ENCODE measurements around the gene PPP1R36. TPM values are rescaled to one million over a fixed set of nuclear protein-coding genes. Genes with fewer than 3 reads are reported as not detected.

Gene PPP1R36
- total and polyA plus RNA-seq, 2 donors (not counting 3 experiments of a cell fraction or from before 2014, with no cell fraction given): 0.28 to 0.60 TPM

DNA sequence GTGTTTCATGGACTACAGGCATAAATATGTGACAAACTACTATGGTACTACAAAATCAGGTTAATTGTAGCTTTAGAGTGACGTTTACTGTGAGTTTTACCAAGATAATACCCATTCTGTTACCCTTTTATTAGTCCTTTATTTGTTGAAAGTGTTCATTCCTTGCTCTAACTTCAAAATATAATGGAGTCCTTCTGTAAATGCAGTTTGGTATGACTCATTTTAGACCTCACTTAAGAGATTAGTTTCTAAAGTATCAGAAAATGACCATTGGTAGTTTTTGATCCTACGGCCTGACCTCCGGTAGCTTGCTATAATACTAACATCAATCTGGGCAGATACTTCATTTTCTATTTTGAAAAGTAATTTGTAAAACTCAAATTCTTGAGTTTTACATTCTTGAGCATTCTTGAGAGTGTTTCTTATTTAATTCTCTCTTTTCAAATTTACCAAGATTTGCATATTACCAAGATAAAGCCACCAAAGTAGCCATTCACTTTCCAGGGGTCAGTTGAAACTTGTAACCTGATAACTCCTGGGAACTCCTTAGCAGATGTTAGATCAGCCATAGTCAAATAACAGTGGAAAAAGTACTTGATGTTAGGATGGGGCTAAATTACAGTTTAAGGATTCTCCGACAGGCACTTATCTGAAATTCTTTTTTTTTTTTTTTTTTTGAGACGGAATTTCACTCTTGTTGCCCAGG lies 5.0 kb upstream of the PPP1R36 start:
- Histone ChIP-seq H3K27ac (ENCODE audit: insufficient read depth, low read depth, low read length) (no peak overlapping the region), H3K4me2 (ENCODE audit: insufficient read depth, low read length) (no peak overlapping the region), H3K36me3 (ENCODE audit: control insufficient read depth in 2 of 2, extremely low read depth in 1 of 2, insufficient read depth in 2 of 2, low read length in 2 of 2) (no peaks in the 10 kb centered on the region), H3K4me3 (replicated peaks in 1 of 3; ENCODE audit: insufficient read depth in 1 of 3, low read depth in 1 of 3, low read length in 3 of 3) (no peak overlapping the region), H3K9me1 (replicated peaks; ENCODE audit: control insufficient read depth, extremely low read depth, insufficient read depth, low read length) (no peaks in the 10 kb centered on the region), H3K9me3 (replicated peaks; ENCODE audit: control insufficient read depth, insufficient read depth, low read length) (no peaks in the 10 kb centered on the region), H3K79me2 (ENCODE audit: control insufficient read depth, insufficient read depth, low read length) (no peaks in the 10 kb centered on the region), H4K20me1 (replicated peaks; ENCODE audit: control insufficient read depth, extremely low read depth, insufficient read depth, low read length) (no peaks in the 10 kb centered on the region), H2AFZ (ENCODE audit: low read depth, low read length) (no peak overlapping the region), H3K27me3 (ENCODE audit: control insufficient read depth in 2 of 2, insufficient read depth in 2 of 2, low read length in 2 of 2) (peaks cover 29 to 32% of the 10 kb centered on the region in 2 experiments), H3K9ac (replicated peaks; ENCODE audit: extremely low read depth, insufficient read depth, low read length) (no peak overlapping the region), H3K4me1 (ENCODE audit: control insufficient read depth, extremely low read depth, insufficient read depth, low read length) (peaks cover 26% of the 10 kb centered on the region)
- no peak for TF ChIP-seq POLR2A (IDR thresholded peaks at IDR 0.05; ENCODE audit: low read depth, low read length)
- no peak for TF ChIP-seq POLR2AphosphoS5 (IDR thresholded peaks at IDR 0.05; ENCODE audit: insufficient read depth, low read depth, low read length)
- TF ChIP-seq, protein P1, sequence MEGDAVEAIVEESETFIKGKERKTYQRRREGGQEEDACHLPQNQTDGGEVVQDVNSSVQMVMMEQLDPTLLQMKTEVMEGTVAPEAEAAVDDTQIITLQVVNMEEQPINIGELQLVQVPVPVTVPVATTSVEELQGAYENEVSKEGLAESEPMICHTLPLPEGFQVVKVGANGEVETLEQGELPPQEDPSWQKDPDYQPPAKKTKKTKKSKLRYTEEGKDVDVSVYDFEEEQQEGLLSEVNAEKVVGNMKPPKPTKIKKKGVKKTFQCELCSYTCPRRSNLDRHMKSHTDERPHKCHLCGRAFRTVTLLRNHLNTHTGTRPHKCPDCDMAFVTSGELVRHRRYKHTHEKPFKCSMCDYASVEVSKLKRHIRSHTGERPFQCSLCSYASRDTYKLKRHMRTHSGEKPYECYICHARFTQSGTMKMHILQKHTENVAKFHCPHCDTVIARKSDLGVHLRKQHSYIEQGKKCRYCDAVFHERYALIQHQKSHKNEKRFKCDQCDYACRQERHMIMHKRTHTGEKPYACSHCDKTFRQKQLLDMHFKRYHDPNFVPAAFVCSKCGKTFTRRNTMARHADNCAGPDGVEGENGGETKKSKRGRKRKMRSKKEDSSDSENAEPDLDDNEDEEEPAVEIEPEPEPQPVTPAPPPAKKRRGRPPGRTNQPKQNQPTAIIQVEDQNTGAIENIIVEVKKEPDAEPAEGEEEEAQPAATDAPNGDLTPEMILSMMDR (IDR thresholded peaks at IDR 0.05; ENCODE audit: extremely low read depth in 1 of 2, insufficient read depth in 1 of 2, low read depth in 1 of 2, low read length in 2 of 2): no peak
- TF ChIP-seq EZH2 (IDR thresholded peaks at IDR 0.05; ENCODE audit: borderline replicate concordance, low read depth, low read length, severe bottlenecking): no peak
- TF ChIP-seq FOS (IDR thresholded peaks at IDR 0.05; ENCODE audit: borderline replicate concordance, insufficient read depth, low read length): no peak
- no peak for TF ChIP-seq JUN (IDR thresholded peaks at IDR 0.05; ENCODE audit: borderline replicate concordance, insufficient read depth, insufficient read length, low read depth)
- TF ChIP-seq, protein P2, sequence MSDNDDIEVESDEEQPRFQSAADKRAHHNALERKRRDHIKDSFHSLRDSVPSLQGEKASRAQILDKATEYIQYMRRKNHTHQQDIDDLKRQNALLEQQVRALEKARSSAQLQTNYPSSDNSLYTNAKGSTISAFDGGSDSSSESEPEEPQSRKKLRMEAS (IDR thresholded peaks at IDR 0.05; ENCODE audit: insufficient read depth, insufficient read length): no peak
- TF ChIP-seq MYC (IDR thresholded peaks at IDR 0.05; ENCODE audit: low read depth, low read length): no peak
- TF ChIP-seq GATA2 (IDR thresholded peaks at IDR 0.05; ENCODE audit: insufficient read depth, insufficient read length, low read depth, low read length): no peak
- FAIRE-seq (no peak), DNase-seq (ENCODE audit: low read depth, low spot score) (no peak)
- BruUV-seq (replicated peaks): no TSS peak
- CTCF ChIA-PET: interaction anchor here (0.6 to 5.7 kb wide), 4 partner anchors 10 to 456 kb away, joined by 3 to 64 read pairs (median 6); no protein-coding TSS in a partner anchor
- POLR2A ChIA-PET: no interaction called here
- intact Hi-C loops (cut with micrococcal nuclease): loop anchor here (5.0 kb wide), 1 partner anchor 218 kb away; no protein-coding TSS in a partner anchor
- dilution Hi-C loops (cut with MboI; ENCODE audit: extremely low pct_ligation_motif_present, low sequenced_read_pairs): no loop called here
